ENCODE results near the gene SYNDIG1. TPM values are rescaled to one million over a fixed set of nuclear protein-coding genes. Genes with fewer than 3 reads are reported as not detected.

SYNDIG1 gene
- total RNA-seq, 1 experiment from 2014 or later: 17.9 TPM

DNA sequence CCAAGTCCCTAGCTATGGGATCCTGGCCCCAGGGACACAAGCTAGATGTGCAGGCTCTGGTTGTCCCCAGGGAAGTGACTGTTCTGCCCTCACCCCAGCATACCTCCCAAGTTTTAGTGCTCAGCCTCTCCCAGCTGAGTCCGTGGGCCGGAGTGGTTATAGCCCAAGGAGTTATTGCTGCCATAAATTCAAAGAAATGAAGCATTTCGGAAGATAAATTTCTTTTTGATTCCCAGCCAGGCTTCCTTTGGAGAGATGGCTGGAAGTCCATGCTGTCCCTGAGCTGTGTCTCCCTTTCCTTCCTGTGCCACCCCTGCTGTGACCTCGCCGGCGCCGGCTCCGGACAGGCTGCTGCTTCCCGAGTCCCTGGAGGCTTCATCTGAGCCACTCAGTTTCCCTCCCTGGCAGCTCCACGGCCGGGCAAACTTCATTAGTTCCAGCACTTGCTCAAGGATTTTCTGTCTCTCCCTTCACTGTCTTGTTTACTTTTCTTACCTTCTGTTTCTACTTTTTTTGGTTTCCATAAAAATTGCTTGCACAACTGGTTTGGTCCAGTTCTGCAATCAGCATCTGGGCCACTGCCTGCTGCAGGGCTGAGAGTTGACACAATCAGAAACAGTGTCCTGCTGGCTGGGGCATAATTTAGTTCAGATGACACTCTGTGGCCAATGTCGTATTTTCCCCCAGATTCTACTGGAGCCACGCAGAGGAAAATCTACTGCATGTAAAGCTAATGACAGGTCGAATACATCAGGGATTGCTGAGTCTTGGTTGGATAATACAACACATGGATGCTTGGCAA lies 225.5 kb downstream of the SYNDIG1 start:
- CTCF ChIA-PET: no interaction called here
- Histone ChIP-seq H3K4me1 (ENCODE audit: insufficient read depth, low read length, poor library complexity, severe bottlenecking) (peaks cover 8% of the 10 kb centered on the region), H3K27me3 (replicated peaks; ENCODE audit: insufficient read depth, low read depth, low read length, poor library complexity) (no peaks in the 10 kb centered on the region), H3K4me3 (ENCODE audit: low read depth, low read length, poor library complexity, severe bottlenecking) (no peak overlapping the region), H3K36me3 (ENCODE audit: insufficient read depth, low read length, poor library complexity, severe bottlenecking) (no peaks in the 10 kb centered on the region), H3K9me3 (ENCODE audit: low read depth, low read length, poor library complexity, severe bottlenecking) (no peaks in the 10 kb centered on the region), H3K27ac (ENCODE audit: low read depth, low read length, poor library complexity, severe bottlenecking) (peak overlapping the region; percentile 26)
- DNase-seq (ENCODE audit: low spot score): peak; percentile 27
- TF ChIP-seq EZH2 (IDR thresholded peaks at IDR 0.05; ENCODE audit: borderline replicate concordance, low read depth, low read length, poor library complexity, severe bottlenecking): no peak
- TF ChIP-seq, protein P1, sequence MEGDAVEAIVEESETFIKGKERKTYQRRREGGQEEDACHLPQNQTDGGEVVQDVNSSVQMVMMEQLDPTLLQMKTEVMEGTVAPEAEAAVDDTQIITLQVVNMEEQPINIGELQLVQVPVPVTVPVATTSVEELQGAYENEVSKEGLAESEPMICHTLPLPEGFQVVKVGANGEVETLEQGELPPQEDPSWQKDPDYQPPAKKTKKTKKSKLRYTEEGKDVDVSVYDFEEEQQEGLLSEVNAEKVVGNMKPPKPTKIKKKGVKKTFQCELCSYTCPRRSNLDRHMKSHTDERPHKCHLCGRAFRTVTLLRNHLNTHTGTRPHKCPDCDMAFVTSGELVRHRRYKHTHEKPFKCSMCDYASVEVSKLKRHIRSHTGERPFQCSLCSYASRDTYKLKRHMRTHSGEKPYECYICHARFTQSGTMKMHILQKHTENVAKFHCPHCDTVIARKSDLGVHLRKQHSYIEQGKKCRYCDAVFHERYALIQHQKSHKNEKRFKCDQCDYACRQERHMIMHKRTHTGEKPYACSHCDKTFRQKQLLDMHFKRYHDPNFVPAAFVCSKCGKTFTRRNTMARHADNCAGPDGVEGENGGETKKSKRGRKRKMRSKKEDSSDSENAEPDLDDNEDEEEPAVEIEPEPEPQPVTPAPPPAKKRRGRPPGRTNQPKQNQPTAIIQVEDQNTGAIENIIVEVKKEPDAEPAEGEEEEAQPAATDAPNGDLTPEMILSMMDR (conservative IDR thresholded peaks at IDR 0.05; ENCODE audit: low read depth, low read length): no peak
- intact Hi-C loops (cut with micrococcal nuclease; ENCODE audit: unreplicated experiment): no loop called here
- POLR2A ChIA-PET (ENCODE audit: low non-redundant PET): no interaction called here
- BruUV-seq (replicated peaks): no TSS peak

DNA sequence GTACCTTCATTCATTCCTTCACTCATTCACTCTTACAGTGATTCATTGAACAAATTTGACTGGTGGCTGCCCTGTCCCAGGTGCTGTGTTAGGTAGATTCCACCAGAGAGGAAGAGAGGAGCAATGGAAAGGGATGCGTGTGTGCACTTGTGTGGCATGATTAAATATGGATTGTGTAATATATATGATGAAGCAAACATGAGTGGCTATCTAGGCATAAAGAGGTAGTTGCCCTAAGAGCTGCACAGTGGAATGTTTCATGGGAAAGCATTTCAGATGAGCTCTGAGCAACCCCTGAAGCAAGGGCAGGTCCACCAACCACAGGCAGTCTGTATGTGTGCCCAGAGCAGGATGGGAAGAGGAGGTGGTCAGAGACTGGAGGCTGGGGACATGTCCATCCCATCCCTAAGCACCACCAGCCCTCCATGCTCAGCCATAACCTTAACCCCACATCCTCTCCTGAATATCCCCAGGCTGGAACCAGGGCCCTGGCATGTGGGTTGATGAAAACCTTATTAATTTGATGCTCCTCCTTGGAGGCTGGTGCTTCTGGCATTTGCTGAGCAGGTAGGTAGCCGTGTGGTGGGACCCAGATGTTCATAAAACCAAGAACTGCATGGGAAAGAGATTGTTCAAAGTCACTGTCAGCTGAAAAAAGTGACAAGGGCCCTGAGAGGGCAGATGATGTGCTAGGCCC lies 226.2 kb downstream of the SYNDIG1 start:
- POLR2A ChIA-PET (ENCODE audit: low non-redundant PET): no interaction called here
- CTCF ChIA-PET: no interaction called here

DNA sequence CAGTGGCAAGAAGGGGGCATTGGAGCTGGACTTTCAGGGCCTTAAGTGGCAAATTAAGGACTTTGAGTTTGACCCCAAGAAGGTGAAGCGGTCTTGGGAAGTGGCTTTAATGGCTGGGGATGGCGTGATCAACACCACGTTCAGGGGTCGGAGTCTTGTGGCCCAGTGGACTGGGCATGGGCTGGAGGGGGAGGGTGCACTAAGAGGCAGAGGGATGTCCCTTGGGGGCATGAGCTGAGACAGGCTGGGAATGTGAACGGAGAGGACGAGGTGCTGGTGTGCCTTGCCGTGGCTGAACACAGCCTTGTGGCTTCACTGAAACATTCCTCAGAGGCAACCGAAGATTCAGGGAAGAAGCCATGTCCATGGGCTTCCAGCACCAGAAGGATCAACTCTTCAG lies 227.0 kb downstream of the SYNDIG1 start:
- CTCF ChIA-PET: no interaction called here
- no peak for TF ChIP-seq EZH2 (IDR thresholded peaks at IDR 0.05; ENCODE audit: borderline replicate concordance, low read depth, low read length, poor library complexity, severe bottlenecking)
- TF ChIP-seq, protein P1 (conservative IDR thresholded peaks at IDR 0.05; ENCODE audit: low read depth, low read length): no peak
- BruUV-seq (replicated peaks): no TSS peak

More for the DNA sequence above, 226.2 kb downstream of the SYNDIG1 start:
- Histone ChIP-seq H3K9me3 (ENCODE audit: low read depth, low read length, poor library complexity, severe bottlenecking) (no peaks in the 10 kb centered on the region), H3K27ac (ENCODE audit: low read depth, low read length, poor library complexity, severe bottlenecking) (no peak overlapping the region), H3K4me1 (ENCODE audit: insufficient read depth, low read length, poor library complexity, severe bottlenecking) (peaks cover 8% of the 10 kb centered on the region), H3K27me3 (replicated peaks; ENCODE audit: insufficient read depth, low read depth, low read length, poor library complexity) (no peaks in the 10 kb centered on the region), H3K4me3 (ENCODE audit: low read depth, low read length, poor library complexity, severe bottlenecking) (no peak overlapping the region), H3K36me3 (ENCODE audit: insufficient read depth, low read length, poor library complexity, severe bottlenecking) (no peaks in the 10 kb centered on the region)
- TF ChIP-seq, protein P1 (conservative IDR thresholded peaks at IDR 0.05; ENCODE audit: low read depth, low read length): no peak
- TF ChIP-seq EZH2 (IDR thresholded peaks at IDR 0.05; ENCODE audit: borderline replicate concordance, low read depth, low read length, poor library complexity, severe bottlenecking): no peak
- no peak for DNase-seq (ENCODE audit: low spot score)
- intact Hi-C loops (cut with micrococcal nuclease; ENCODE audit: unreplicated experiment): no loop called here
- no TSS peak for BruUV-seq (replicated peaks)

More for the DNA sequence above, 227.0 kb downstream of the SYNDIG1 start:
- peaks cover 8% of the 10 kb centered on the region for H3K4me1 ChIP-seq (ENCODE audit: insufficient read depth, low read length, poor library complexity, severe bottlenecking)
- POLR2A ChIA-PET (ENCODE audit: low non-redundant PET): no interaction called here
- DNase-seq (ENCODE audit: low spot score): no peak
- no peak overlapping the region for H3K4me3 ChIP-seq (ENCODE audit: low read depth, low read length, poor library complexity, severe bottlenecking)
- H3K9me3 ChIP-seq (ENCODE audit: low read depth, low read length, poor library complexity, severe bottlenecking): no peaks in the 10 kb centered on the region
- no peak overlapping the region for H3K27ac ChIP-seq (ENCODE audit: low read depth, low read length, poor library complexity, severe bottlenecking)
- intact Hi-C loops (cut with micrococcal nuclease; ENCODE audit: unreplicated experiment): no loop called here
- H3K36me3 ChIP-seq (ENCODE audit: insufficient read depth, low read length, poor library complexity, severe bottlenecking): no peaks in the 10 kb centered on the region
- H3K27me3 ChIP-seq (replicated peaks; ENCODE audit: insufficient read depth, low read depth, low read length, poor library complexity): no peaks in the 10 kb centered on the region

Data from A673 (cell line).